Panc1 (cell line): ENCODE results near the gene HSPA12A.

Experiments used
- POLR2AphosphoS5 ChIP-seq: IDR thresholded peaks from 2 replicates; pipeline ENCODE4 v1.6.1; 2012; ENCODE audit warnings: mild to moderate bottlenecking, low read depth, low read length, moderate library complexity
- SIN3A ChIP-seq: IDR thresholded peaks from 2 replicates; pipeline ENCODE4 v1.6.1; 2012; ENCODE audit warnings: low read depth, mild to moderate bottlenecking, low read length, moderate library complexity, borderline replicate concordance; ENCODE audit not compliant: insufficient read depth
- TCF7L2 ChIP-seq: IDR thresholded peaks from 2 replicates; pipeline ENCODE4 v1.6.1; 2011; ENCODE audit warnings: mild to moderate bottlenecking, low read depth, low read length, inconsistent platforms
- TF ChIP-seq, protein P1 (sequence below): fragments of 450-650 bp; IDR thresholded peaks from 2 replicates; pipeline ENCODE4 v1.5.1; 2017; ENCODE audit warnings: mild to moderate bottlenecking
- TF ChIP-seq, protein P2 (sequence below), 2 experiments: IDR thresholded peaks; 2 replicates each; pipeline ENCODE4 v1.6.1; 2011 to 2012; ENCODE audit warnings: low read depth in 2 of 2, control low read depth in 1 of 2, low read length in 1 of 2, mild to moderate bottlenecking in 1 of 2, moderate library complexity in 1 of 2; ENCODE audit not compliant: insufficient read depth in 1 of 2

DNA sequence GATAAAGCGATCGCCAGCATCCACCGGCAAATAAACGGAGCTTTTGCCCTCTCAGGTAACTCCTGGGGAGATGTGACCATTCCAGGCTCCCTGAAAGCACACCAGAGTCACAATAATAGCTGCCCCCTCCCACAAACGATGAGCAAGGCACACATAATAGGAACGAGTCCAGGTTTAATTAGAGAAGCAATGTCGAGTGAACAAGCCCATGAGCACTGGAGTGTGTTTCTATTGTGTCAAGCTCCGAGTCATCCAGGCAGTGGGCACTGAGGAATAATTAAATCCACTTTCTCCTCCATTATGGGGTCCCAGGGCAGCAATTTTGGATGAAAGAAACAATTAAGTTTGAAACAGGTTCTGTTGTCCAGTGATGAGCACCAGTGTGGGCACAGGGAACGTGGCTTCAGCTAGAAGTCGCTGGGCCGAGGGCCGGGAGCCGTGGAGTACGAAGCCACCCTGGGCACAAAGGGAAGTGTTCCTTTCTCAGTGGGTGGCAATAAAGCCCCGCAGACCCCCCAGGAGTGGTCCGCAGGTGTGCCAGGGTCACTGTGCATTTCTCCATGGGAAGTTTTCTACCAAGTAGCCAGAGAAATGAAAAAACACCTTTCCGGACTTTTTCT, 109.7 kb downstream of the HSPA12A start:
- TF ChIP-seq, protein P1, sequence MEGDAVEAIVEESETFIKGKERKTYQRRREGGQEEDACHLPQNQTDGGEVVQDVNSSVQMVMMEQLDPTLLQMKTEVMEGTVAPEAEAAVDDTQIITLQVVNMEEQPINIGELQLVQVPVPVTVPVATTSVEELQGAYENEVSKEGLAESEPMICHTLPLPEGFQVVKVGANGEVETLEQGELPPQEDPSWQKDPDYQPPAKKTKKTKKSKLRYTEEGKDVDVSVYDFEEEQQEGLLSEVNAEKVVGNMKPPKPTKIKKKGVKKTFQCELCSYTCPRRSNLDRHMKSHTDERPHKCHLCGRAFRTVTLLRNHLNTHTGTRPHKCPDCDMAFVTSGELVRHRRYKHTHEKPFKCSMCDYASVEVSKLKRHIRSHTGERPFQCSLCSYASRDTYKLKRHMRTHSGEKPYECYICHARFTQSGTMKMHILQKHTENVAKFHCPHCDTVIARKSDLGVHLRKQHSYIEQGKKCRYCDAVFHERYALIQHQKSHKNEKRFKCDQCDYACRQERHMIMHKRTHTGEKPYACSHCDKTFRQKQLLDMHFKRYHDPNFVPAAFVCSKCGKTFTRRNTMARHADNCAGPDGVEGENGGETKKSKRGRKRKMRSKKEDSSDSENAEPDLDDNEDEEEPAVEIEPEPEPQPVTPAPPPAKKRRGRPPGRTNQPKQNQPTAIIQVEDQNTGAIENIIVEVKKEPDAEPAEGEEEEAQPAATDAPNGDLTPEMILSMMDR = no peak
- no peak for TF ChIP-seq POLR2AphosphoS5
- TF ChIP-seq, protein P2, sequence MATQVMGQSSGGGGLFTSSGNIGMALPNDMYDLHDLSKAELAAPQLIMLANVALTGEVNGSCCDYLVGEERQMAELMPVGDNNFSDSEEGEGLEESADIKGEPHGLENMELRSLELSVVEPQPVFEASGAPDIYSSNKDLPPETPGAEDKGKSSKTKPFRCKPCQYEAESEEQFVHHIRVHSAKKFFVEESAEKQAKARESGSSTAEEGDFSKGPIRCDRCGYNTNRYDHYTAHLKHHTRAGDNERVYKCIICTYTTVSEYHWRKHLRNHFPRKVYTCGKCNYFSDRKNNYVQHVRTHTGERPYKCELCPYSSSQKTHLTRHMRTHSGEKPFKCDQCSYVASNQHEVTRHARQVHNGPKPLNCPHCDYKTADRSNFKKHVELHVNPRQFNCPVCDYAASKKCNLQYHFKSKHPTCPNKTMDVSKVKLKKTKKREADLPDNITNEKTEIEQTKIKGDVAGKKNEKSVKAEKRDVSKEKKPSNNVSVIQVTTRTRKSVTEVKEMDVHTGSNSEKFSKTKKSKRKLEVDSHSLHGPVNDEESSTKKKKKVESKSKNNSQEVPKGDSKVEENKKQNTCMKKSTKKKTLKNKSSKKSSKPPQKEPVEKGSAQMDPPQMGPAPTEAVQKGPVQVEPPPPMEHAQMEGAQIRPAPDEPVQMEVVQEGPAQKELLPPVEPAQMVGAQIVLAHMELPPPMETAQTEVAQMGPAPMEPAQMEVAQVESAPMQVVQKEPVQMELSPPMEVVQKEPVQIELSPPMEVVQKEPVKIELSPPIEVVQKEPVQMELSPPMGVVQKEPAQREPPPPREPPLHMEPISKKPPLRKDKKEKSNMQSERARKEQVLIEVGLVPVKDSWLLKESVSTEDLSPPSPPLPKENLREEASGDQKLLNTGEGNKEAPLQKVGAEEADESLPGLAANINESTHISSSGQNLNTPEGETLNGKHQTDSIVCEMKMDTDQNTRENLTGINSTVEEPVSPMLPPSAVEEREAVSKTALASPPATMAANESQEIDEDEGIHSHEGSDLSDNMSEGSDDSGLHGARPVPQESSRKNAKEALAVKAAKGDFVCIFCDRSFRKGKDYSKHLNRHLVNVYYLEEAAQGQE (IDR thresholded peaks at IDR 0.05; ENCODE audit: insufficient read depth in 1 of 2, low read depth in 2 of 2, low read length in 1 of 2) = no peak
- no peak for TF ChIP-seq TCF7L2
- no peak for TF ChIP-seq SIN3A
